C4-2B (cell line): ENCODE data around the gene DPP6.

Experiments used
- CTCF ChIP-seq: fragments of 450-650 bp; conservative IDR thresholded peaks from 2 replicates; pipeline ENCODE4 v1.5.1; 2017; ENCODE audit warnings: mild to moderate bottlenecking
- ZFX ChIP-seq: fragments of 450-650 bp; IDR thresholded peaks from 2 replicates; pipeline ENCODE4 v1.6.1; 2017

- TF ChIP-seq CTCF (no peak), ZFX (no peak)
These were observed 576.4 kb downstream of the DPP6 start for GRCh38 chr7:154628556-154628955.
